A549 (cell line): ENCODE data around the gene CLDN5. TPM values are rescaled to one million over a fixed set of nuclear protein-coding genes. Genes with fewer than 3 reads are reported as not detected.

Experiments
- ATAC-seq, 2 experiments: fragments of 200-7000 bp in 1 of 2; fragments of >200 bp in 1 of 2; cut with Nextera tagmentation in 1 of 2; cut with Tn5 transposase in 1 of 2; 3 replicates each; pipeline versions ENCODE4 v1.8.0 to v1.9.1; 2018 to 2020; ENCODE audit warnings: mild to moderate bottlenecking in 1 of 2, moderate library complexity in 1 of 2
- CTCF ChIA-PET: fragments of 300-600 bp; sonication (Branson Sonifier 250); formaldehyde crosslinking; extraction: SDS; loops from one replicate; lab custom pipeline; 2021; ENCODE audit warnings: antibody characterized with exemption, inconsistent platforms; lab: Yijun Ruan, JAX
- POLR2A ChIA-PET: fragments of 350-600 bp; formaldehyde crosslinking; extraction: SDS; loops from one replicate; lab custom pipeline; 2021; ENCODE audit warnings: antibody characterized with exemption, inconsistent platforms; lab: Yijun Ruan, JAX
- DNase-seq, 2 experiments: peaks; one replicate each; pipeline versions ENCODE4 v3.0.0 to v3.0.0-alpha.2; 2011 to 2016; ENCODE audit warnings: low read depth in 1 of 2, low spot score in 1 of 2
- FAIRE-seq: peaks from 2 replicates; lab custom pipeline; 2011; peaks lifted over from hg19 to GRCh38; lab: Jason Lieb, UNC
- H3K27ac ChIP-seq, 2 experiments: fragments of >200 bp; sonication (Bioruptor Twin); formaldehyde crosslinking; 3 replicates each; pipeline ENCODE4 v1.5.1; 2016 to 2017
- H3K4me1 ChIP-seq: fragments of >200 bp; sonication (Bioruptor Twin); formaldehyde crosslinking; 3 replicates; pipeline ENCODE4 v1.6.1; 2016
- H3K4me2 ChIP-seq: fragments of >200 bp; sonication (Bioruptor Twin); formaldehyde crosslinking; 3 replicates; pipeline ENCODE4 v1.6.1; 2016
- H3K4me3 ChIP-seq: fragments of >200 bp; sonication (Bioruptor Twin); formaldehyde crosslinking; 3 replicates; pipeline ENCODE4 v1.5.1; 2016
- H3K9me3 ChIP-seq: fragments of >200 bp; sonication (Bioruptor Twin); formaldehyde crosslinking; 3 replicates; pipeline ENCODE4 v1.6.1; 2016
- BCL3 ChIP-seq: fragments of >200 bp; sonication (Bioruptor Twin); formaldehyde crosslinking; IDR thresholded peaks from 3 replicates; pipeline ENCODE4 v1.6.1; 2016
- BHLHE40 ChIP-seq: IDR thresholded peaks from 2 replicates; pipeline ENCODE4 v1.6.1; 2012; ENCODE audit warnings: low read depth, low read length, inconsistent platforms
- CBX2 ChIP-seq: fragments of 200-600 bp; sonication (generic); IDR thresholded peaks from 2 replicates; pipeline ENCODE4 v1.6.1; 2016; ENCODE audit warnings: low read depth, mild to moderate bottlenecking, borderline replicate concordance
- ELK1 ChIP-seq: fragments of 150-350 bp; IDR thresholded peaks from 2 replicates; pipeline ENCODE4 v1.6.1; 2014; ENCODE audit warnings: low read depth, mild to moderate bottlenecking, low read length
- FOSL2 ChIP-seq, 2 experiments: fragments of 450-650 bp in 1 of 2; fragments of >200 bp in 1 of 2; sonication (Bioruptor Twin) in 1 of 2; formaldehyde crosslinking; IDR thresholded peaks; 2 replicates each; pipeline versions ENCODE4 v1.5.0 to v1.6.1; 2016 to 2020; ENCODE audit warnings: mild to moderate bottlenecking in 1 of 2, moderate library complexity in 1 of 2
- GATA3 ChIP-seq: IDR thresholded peaks from 2 replicates; pipeline ENCODE4 v1.6.1; 2012; ENCODE audit warnings: borderline replicate concordance
- HMGXB4 ChIP-seq: fragments of 250-450 bp; sonication (Bioruptor Pico); IDR thresholded peaks from 2 replicates; pipeline ENCODE4 v1.5.0; 2021; ENCODE audit warnings: mild to moderate bottlenecking, moderate library complexity, borderline replicate concordance
- HOXA7 ChIP-seq: fragments of 250-450 bp; sonication (Bioruptor Pico); IDR thresholded peaks from 2 replicates; pipeline ENCODE4 v1.5.0; 2020; ENCODE audit warnings: mild to moderate bottlenecking, moderate library complexity
- HOXB5 ChIP-seq: fragments of 250-450 bp; sonication (Bioruptor Pico); IDR thresholded peaks from 2 replicates; pipeline ENCODE4 v1.5.0; 2020; ENCODE audit warnings: mild to moderate bottlenecking, moderate library complexity
- MAZ ChIP-seq: fragments of 150-350 bp; IDR thresholded peaks from 2 replicates; pipeline ENCODE4 v1.6.1; 2014; ENCODE audit warnings: antibody characterized with exemption, low read depth, low read length, borderline replicate concordance
- MYC ChIP-seq: IDR thresholded peaks from 2 replicates; pipeline ENCODE4 v1.6.1; 2012; ENCODE audit warnings: mild to moderate bottlenecking, inconsistent platforms, low read length, improper control_type of control experiment, borderline replicate concordance
- NFE2L2 ChIP-seq: fragments of 150-350 bp; conservative IDR thresholded peaks from 2 replicates; pipeline ENCODE4 v1.6.1; 2014; ENCODE audit warnings: low read length
- WGBS: methylation state at CpG from one replicate; pipeline ENCODE4 v1.1.6; 2017; ENCODE audit errors: missing lambda C conversion rate; 5-methylcytosine and 5-hydroxymethylcytosine counted together
- polyA plus RNA-seq, 4 experiments: library from polyadenylated mRNA; depleted of rRNA in 3 of 4; stranded (reverse); fragments of >200 nt; fragmentation: RNase III in 1 of 4; extraction: RNeasy Plus Mini Kit Qiagen cat#74134 plus additional on column Dnase treatment in 1 of 4; gene quantifications; 2 replicates in 3 of 4; 3 replicates in 1 of 4; pipeline ENCODE4 v1.2.3, GENCODE V29; 2011 to 2017
- TF ChIP-seq, protein P1 (sequence below): IDR thresholded peaks from 2 replicates; pipeline ENCODE4 v1.6.1; 2012
- TF ChIP-seq, protein P2 (sequence below): IDR thresholded peaks from 2 replicates; pipeline ENCODE4 v1.6.1; 2012
- TF ChIP-seq, protein P3 (sequence below): IDR thresholded peaks from 2 replicates; pipeline ENCODE4 v1.6.1; 2012; ENCODE audit warnings: low read depth, borderline replicate concordance

CLDN5 gene
- polyA plus RNA-seq, 2 of the 4 experiments (the other 2 are of a cell fraction): not detected

DNA sequence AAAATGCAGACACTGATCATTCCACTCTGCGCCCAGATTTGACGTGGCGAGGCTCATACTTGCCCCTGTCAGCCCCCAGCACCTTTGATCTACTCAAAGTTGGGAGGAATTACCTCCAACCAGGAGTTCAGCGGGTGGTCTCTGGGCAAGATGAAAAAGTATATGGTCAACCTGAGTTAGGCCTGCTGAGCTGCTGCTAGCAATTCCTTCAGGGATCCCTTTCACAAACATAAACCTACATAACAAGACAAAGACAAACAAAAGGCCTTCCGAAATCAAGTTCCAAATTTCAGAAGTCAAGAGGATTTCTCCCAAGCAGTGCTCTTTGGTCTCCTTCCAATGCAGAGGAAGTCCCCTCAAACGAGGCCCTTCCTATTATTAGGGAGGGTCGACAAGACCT lies 20.8 kb downstream of the CLDN5 start:
- ChIA-PET POLR2A (no interaction called here), CTCF (interaction anchor here (1.1 to 1.8 kb wide), 2 partner anchors 88 to 126 kb away, joined by 3 to 11 read pairs; no protein-coding TSS in a partner anchor)
- H3K27ac ChIP-seq: no peak overlapping the region
- no peaks in the 10 kb centered on the region for H3K9me3 ChIP-seq
- WGBS: 84% methylated on average over 7 of the region's 7 CpGs
- no peaks in the 10 kb centered on the region for H3K4me1 ChIP-seq
- DNase-seq (no peak), FAIRE-seq (no peak), ATAC-seq (no peak)
- H3K4me2 ChIP-seq: no peak overlapping the region
- no peak overlapping the region for H3K4me3 ChIP-seq
- TF ChIP-seq, protein P1, sequence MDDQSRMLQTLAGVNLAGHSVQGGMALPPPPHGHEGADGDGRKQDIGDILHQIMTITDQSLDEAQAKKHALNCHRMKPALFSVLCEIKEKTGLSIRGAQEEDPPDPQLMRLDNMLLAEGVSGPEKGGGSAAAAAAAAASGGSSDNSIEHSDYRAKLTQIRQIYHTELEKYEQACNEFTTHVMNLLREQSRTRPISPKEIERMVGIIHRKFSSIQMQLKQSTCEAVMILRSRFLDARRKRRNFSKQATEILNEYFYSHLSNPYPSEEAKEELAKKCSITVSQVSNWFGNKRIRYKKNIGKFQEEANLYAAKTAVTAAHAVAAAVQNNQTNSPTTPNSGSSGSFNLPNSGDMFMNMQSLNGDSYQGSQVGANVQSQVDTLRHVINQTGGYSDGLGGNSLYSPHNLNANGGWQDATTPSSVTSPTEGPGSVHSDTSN: no peak
- TF ChIP-seq CBX2: no peak
- TF ChIP-seq GATA3: no peak
- TF ChIP-seq, protein P2, sequence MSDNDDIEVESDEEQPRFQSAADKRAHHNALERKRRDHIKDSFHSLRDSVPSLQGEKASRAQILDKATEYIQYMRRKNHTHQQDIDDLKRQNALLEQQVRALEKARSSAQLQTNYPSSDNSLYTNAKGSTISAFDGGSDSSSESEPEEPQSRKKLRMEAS: no peak
- TF ChIP-seq ELK1: no peak
- TF ChIP-seq, protein P3, sequence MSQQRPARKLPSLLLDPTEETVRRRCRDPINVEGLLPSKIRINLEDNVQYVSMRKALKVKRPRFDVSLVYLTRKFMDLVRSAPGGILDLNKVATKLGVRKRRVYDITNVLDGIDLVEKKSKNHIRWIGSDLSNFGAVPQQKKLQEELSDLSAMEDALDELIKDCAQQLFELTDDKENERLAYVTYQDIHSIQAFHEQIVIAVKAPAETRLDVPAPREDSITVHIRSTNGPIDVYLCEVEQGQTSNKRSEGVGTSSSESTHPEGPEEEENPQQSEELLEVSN: no peak
- no peak for TF ChIP-seq HOXB5 (CRISPR knock-in tag)
- no peak for TF ChIP-seq HMGXB4 (CRISPR knock-in tag)

GRCh38 chr22:19501897-19502447 lies 22.2 kb downstream of the CLDN5 start:
- FAIRE-seq (no peak), DNase-seq (no peak), ATAC-seq (no peak)
- H3K27ac ChIP-seq: no peak overlapping the region
- no peak overlapping the region for H3K4me3 ChIP-seq
- POLR2A ChIA-PET: no interaction called here
- no peaks in the 10 kb centered on the region for H3K4me1 ChIP-seq
- WGBS: 72% methylated on average over 3 of the region's 3 CpGs
- H3K9me3 ChIP-seq: no peaks in the 10 kb centered on the region
- TF ChIP-seq FOSL2 (IDR thresholded peaks at IDR 0.05) (no peak), FOSL2 (CRISPR knock-in tag; IDR thresholded peaks at IDR 0.05) (no peak), NFE2L2 (no peak), MYC (no peak), HOXA7 (CRISPR knock-in tag) (no peak), MAZ (no peak), ELK1 (no peak)
- H3K4me2 ChIP-seq: no peak overlapping the region
- CTCF ChIA-PET: interaction anchor here (1.3 to 1.8 kb wide), 2 partner anchors 43 to 128 kb away, joined by 3 to 11 read pairs; no protein-coding TSS in a partner anchor

DNA sequence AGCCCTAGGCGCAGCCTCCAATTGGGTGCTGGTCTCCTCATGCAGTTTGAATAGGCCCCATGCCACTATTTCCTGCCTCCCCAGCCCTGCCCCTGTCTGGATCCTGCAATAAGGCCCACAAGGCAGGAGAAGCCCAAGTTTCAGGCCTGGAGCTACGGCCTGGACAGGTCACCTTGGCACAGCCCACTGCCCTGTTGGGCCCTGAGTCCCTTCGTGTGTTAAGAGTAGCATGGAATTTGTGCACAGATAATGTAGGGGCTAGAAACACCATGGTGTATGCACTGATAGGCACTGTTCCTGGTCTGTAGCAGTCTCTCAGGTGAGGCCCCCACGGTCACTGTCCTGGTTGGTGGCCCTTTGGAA lies 24.3 kb downstream of the CLDN5 start:
- Histone ChIP-seq H3K4me3 (no peak overlapping the region), H3K4me2 (no peak overlapping the region), H3K4me1 (no peaks in the 10 kb centered on the region), H3K9me3 (no peaks in the 10 kb centered on the region), H3K27ac (no peak overlapping the region)
- DNase-seq (no peak), FAIRE-seq (no peak)
- POLR2A ChIA-PET: no interaction called here
- WGBS: 88% methylated on average over 3 of the region's 4 CpGs
- TF ChIP-seq BHLHE40: no peak
- no peak for TF ChIP-seq NFE2L2
- no peak for TF ChIP-seq BCL3
- TF ChIP-seq, all 56 proteins: peak for 0
- ATAC-seq: no peak
- CTCF ChIA-PET: no interaction called here
